WERI-Rb-1 (cell line): ENCODE data around the gene TFB1M.

Experiments
- DNase-seq: peaks from one replicate; pipeline ENCODE4 v3.0.0-alpha.2; 2020
- H3K27ac ChIP-seq: fragments of 250-450 bp; sonication (Bioruptor Pico); 2 replicates; pipeline ENCODE4 v1.5.1; 2020; ENCODE audit warnings: mild to moderate bottlenecking, moderate library complexity
- H3K27me3 ChIP-seq: fragments of 250-450 bp; sonication (Bioruptor Pico); 2 replicates; pipeline ENCODE4 v1.5.1; 2021; ENCODE audit warnings: mild to moderate bottlenecking, low read depth, moderate library complexity; ENCODE audit not compliant: insufficient read depth, severe bottlenecking
- H3K36me3 ChIP-seq: fragments of 250-450 bp; sonication (Bioruptor Pico); 2 replicates; pipeline ENCODE4 v1.5.1; 2020; ENCODE audit warnings: mild to moderate bottlenecking, moderate library complexity
- H3K4me3 ChIP-seq: 2 replicates; pipeline ENCODE4 v1.5.1; 2011; ENCODE audit warnings: low read depth, mild to moderate bottlenecking, control low read depth, low read length
- H3K9me3 ChIP-seq: fragments of 250-450 bp; sonication (Bioruptor Pico); 2 replicates; pipeline ENCODE4 v1.5.1; 2021; ENCODE audit warnings: mild to moderate bottlenecking, moderate library complexity; ENCODE audit not compliant: severe bottlenecking
- TF ChIP-seq, protein P1 (sequence below): IDR thresholded peaks from 2 replicates; pipeline ENCODE4 v1.5.1; 2011; ENCODE audit warnings: low read depth, mild to moderate bottlenecking, control low read depth, inconsistent platforms, low read length

TFB1M gene

DNA sequence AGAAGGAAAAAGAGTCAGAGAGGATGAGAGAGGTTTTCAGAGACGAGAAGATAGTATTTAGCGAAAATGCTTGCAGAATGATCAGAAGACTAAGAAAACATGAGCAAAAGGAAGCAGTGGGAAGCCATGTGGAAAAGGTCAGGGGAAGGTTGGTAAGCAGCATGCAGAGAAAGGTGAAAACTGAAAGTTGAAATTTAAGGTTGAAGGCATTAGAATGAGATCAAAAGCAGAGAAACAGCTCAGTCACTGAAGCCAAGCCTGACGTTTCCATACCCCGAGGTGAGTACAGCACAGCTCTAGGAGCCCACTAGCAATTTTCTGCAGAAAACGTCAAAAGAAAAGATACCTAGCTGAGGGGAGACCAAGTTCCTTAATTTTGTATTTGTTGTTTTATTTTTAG lies 19.1 kb upstream of the TFB1M start:
- Histone ChIP-seq H3K4me3 (no peak overlapping the region), H3K27ac (no peak overlapping the region), H3K36me3 (no peaks in the 10 kb centered on the region), H3K9me3 (peaks cover 4% of the 10 kb centered on the region), H3K27me3 (no peaks in the 10 kb centered on the region)
- no peak for DNase-seq
- TF ChIP-seq, protein P1, sequence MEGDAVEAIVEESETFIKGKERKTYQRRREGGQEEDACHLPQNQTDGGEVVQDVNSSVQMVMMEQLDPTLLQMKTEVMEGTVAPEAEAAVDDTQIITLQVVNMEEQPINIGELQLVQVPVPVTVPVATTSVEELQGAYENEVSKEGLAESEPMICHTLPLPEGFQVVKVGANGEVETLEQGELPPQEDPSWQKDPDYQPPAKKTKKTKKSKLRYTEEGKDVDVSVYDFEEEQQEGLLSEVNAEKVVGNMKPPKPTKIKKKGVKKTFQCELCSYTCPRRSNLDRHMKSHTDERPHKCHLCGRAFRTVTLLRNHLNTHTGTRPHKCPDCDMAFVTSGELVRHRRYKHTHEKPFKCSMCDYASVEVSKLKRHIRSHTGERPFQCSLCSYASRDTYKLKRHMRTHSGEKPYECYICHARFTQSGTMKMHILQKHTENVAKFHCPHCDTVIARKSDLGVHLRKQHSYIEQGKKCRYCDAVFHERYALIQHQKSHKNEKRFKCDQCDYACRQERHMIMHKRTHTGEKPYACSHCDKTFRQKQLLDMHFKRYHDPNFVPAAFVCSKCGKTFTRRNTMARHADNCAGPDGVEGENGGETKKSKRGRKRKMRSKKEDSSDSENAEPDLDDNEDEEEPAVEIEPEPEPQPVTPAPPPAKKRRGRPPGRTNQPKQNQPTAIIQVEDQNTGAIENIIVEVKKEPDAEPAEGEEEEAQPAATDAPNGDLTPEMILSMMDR: no peak

DNA sequence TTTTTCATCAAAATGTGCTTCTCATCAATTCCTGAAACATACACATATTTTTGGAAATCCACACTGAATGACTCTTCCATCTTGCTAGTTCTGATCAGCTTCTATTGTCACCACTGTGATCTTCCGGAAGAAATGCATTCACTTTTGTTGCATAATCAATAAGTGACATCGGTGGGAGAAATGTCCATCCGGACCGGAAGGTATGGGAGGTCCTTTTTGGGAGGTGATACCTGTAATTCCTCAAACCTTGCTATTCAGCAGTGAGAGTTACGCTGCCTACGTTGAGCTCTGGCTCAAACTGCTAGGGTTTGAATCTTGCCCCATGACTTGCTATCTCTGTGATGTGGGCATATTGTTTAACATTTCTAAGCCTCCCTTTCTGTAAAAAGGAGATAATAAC lies 16.6 kb upstream of the TFB1M start:
- Histone ChIP-seq H3K4me3 (no peak overlapping the region), H3K27ac (no peak overlapping the region), H3K36me3 (no peaks in the 10 kb centered on the region), H3K9me3 (peaks cover 4% of the 10 kb centered on the region), H3K27me3 (no peaks in the 10 kb centered on the region)
- TF ChIP-seq, protein P1: no peak
- no peak for DNase-seq

DNA sequence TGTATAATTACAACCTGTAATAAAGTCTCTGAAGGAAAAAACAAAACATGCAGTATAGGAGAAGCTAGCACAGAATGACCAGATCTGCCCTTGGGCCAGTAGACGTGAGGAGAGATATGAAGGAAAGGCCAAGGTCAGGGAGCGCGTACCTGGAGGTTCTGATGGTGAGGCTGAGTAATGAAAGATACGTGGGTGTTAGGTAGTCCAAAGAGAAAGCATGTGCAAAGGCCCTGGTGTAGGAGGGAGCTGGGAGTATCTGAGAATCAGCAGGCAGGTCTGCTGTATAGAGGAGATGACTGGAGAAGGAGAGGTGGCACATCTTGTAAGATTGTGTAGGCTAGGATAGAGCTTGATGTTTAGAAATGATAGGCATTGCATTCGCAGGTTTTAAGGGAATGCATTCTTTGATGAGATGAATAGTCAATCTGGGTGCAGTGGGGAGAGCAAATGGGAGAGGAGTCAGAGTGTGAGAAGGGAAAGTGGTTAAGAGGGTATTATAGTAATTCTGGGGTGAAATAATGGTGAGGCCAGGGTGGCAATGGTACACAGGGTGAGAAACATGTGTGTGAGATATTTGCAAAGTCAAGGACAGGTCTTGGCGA lies 15.9 kb upstream of the TFB1M start:
- Histone ChIP-seq H3K4me3 (no peak overlapping the region), H3K27ac (no peak overlapping the region), H3K36me3 (no peaks in the 10 kb centered on the region), H3K9me3 (peaks cover 1% of the 10 kb centered on the region), H3K27me3 (no peaks in the 10 kb centered on the region)
- no peak for DNase-seq
- TF ChIP-seq, protein P1: no peak

DNA sequence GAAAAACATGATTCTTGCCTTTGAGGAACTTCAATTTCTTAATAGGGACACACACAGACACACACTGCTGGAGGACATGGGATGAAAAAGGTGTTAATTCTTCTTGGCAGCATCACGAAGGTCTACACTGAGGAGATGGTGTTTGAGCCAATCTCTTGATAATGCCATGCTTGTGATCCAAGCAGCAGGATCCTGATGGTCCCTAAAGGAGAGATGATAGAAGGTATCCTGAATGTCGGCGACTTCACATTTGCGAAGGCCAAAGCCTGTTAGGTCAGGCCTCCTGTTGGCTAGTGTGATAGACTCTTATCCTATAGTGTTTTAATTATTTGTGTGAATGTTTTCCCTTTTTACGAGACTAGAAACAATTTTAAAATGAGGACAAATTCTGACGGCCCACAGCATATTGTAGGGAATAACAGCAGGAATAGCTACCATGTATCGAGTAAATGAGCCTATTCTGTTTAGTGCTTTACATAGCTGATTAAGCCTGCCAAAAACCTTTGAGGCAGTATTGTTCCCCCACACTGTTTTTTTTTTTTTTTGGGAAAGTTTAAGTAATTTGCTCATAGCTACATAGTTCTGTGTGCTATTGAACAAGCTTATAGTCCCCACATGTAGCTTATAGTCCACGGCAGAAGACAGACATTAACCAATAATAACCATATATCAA lies 15.3 kb upstream of the TFB1M start:
- no peak overlapping the region for H3K4me3 ChIP-seq
- TF ChIP-seq, protein P1: no peak
- H3K27ac ChIP-seq: no peak overlapping the region
- DNase-seq: no peak
- H3K9me3 ChIP-seq: no peaks in the 10 kb centered on the region
- no peaks in the 10 kb centered on the region for H3K36me3 ChIP-seq
- H3K27me3 ChIP-seq: no peaks in the 10 kb centered on the region

DNA sequence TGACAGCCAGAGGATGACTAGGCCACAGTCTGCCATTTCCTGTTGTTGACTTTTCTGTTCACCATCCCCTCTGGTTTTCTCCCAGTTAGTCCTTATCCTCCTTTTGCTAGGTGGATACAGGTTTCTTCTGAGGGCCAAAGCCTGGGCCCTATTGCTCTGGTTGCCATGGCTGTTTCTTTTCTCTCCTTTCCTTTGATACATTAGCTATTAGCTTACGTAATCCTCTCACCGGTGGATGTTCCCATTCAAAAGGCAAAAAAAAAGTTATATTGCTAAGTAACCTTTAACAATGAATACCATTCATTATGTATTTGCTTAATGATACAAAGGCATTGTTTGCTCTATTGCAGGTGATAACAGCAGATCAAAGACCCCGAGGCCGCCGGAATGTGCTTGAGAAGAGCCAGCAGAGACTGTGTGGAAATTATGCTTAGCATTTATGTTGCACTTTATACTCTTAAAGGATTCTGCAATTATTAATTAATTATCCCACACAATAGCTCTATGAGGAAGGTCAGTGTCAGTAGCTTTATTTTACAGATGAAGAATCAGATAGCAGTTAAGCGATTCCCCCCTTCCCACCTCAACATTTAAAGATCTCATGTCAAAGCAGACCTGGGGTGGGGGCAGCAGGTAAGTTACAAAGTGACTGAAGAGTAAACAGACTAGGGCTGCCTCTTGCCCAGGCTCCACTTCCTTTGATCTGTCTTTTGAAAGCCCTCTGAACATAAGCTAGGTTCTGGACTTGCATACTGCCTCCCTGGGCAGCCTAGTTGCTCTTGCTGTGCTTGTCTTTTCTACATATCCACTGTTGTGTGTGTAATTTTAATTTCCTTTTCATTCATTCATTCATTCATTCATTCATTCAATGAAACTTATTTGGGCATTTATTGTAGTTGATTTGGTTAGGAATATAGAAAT lies 14.5 kb upstream of the TFB1M start:
- no peak for DNase-seq
- Histone ChIP-seq H3K27me3 (no peaks in the 10 kb centered on the region), H3K36me3 (no peaks in the 10 kb centered on the region), H3K4me3 (no peak overlapping the region), H3K9me3 (no peaks in the 10 kb centered on the region), H3K27ac (no peak overlapping the region)
- TF ChIP-seq, protein P1: no peak
